PFSK-1 (cell line): Measurements from ENCODE around the gene BPIFB2.
A peak's percentile ranks its signal among the peaks of the same experiment; 100 is the strongest.

Experiments
- FOXP2 ChIP-seq: optimal IDR thresholded peaks from 2 replicates; pipeline ENCODE3; 2011; ENCODE audit warnings: borderline replicate concordance, control low read depth, inconsistent platforms; ENCODE audit not compliant: insufficient read depth; ENCODE audit errors: extremely low read length, extremely low read depth
- POLR2AphosphoS5 ChIP-seq: IDR thresholded peaks from 2 replicates; pipeline ENCODE4 v1.6.1; 2012; ENCODE audit warnings: low read depth, mild to moderate bottlenecking, control low read depth, low read length, moderate library complexity
- SIN3A ChIP-seq: IDR thresholded peaks from 2 replicates; pipeline ENCODE4 v1.6.1; 2012; ENCODE audit warnings: mild to moderate bottlenecking, low read length, moderate library complexity, borderline replicate concordance; ENCODE audit not compliant: insufficient read depth
- TAF1 ChIP-seq: IDR thresholded peaks from 2 replicates; pipeline ENCODE4 v1.6.1; 2012; ENCODE audit warnings: low read length, control low read depth, borderline replicate concordance; ENCODE audit not compliant: insufficient read depth
- TF ChIP-seq, protein P1 (sequence below), 2 experiments: IDR thresholded peaks; 2 replicates each; pipeline versions ENCODE4 v1.6.1 to v1.8.0; 2011 to 2012; ENCODE audit warnings: low read depth in 2 of 2, low read length in 2 of 2, control low read depth in 1 of 2, inconsistent platforms in 1 of 2, mild to moderate bottlenecking in 1 of 2, moderate library complexity in 1 of 2; ENCODE audit not compliant: insufficient read depth in 1 of 2

The BPIFB2 gene

DNA sequence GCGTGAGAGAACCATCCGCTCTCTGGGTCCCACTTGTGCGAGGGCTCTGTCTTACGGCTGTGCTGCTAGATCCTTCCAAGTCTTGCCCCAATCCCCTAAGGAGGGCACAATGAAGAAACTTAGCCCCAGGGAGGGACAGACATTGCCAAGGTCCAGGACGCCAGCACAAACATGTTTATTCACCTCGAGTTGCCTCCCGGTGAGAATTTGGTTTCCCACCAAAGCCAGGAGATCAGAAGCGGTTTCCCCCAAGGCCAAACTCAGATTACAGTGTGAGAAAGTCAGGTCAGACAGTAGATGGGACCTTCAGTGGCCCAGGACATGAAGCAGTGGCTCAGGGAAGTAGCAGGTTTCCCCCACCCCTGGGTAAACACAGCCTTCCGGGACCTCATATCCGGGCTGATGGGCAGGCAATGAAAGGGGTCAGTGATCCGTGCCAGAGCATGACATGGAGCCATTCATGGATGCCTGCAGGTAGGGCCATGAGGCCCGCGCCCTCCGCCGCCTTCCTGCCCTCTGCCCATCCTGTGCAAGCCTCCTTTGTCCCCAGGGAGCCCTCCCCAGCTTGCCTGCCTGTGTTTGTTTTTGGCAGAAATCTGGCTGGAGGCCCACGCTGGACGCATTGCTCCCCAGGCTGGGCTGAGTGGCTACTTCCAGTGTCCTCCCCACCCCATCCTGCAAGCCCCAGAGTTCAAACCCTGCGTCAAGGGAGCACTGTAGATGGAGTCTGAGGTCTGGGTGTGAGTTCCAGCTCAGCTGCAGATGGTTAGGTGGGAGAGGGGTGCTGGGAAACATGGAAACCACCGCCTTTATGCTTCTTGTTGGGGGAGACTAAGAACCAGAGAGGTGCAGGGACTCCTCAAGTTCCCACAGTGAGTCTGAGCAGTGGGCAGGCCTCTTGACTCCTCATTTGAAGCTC is 2.0 kb downstream of the BPIFB2 start:
- TF ChIP-seq SIN3A (no peak), FOXP2 (peak; percentile 63)

DNA sequence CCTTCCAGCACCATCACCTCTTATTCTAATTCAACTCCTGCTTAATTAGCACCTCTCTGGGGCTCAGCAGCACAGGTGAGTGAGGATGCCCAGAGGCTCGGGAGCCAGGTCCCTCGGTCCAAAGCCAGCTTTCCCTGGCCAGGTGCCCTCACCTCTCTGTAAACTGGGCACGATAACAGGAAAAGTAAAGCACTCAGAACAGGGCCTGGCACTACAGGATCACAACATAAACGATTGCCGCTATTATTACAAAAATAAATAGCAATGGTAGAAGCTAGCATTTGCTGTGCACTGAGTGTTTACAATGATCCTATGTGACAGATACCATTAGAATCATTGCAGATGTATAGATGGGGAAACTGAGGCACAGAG is 2.6 kb downstream of the BPIFB2 start:
- TF ChIP-seq, protein P1, sequence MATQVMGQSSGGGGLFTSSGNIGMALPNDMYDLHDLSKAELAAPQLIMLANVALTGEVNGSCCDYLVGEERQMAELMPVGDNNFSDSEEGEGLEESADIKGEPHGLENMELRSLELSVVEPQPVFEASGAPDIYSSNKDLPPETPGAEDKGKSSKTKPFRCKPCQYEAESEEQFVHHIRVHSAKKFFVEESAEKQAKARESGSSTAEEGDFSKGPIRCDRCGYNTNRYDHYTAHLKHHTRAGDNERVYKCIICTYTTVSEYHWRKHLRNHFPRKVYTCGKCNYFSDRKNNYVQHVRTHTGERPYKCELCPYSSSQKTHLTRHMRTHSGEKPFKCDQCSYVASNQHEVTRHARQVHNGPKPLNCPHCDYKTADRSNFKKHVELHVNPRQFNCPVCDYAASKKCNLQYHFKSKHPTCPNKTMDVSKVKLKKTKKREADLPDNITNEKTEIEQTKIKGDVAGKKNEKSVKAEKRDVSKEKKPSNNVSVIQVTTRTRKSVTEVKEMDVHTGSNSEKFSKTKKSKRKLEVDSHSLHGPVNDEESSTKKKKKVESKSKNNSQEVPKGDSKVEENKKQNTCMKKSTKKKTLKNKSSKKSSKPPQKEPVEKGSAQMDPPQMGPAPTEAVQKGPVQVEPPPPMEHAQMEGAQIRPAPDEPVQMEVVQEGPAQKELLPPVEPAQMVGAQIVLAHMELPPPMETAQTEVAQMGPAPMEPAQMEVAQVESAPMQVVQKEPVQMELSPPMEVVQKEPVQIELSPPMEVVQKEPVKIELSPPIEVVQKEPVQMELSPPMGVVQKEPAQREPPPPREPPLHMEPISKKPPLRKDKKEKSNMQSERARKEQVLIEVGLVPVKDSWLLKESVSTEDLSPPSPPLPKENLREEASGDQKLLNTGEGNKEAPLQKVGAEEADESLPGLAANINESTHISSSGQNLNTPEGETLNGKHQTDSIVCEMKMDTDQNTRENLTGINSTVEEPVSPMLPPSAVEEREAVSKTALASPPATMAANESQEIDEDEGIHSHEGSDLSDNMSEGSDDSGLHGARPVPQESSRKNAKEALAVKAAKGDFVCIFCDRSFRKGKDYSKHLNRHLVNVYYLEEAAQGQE (IDR thresholded peaks at IDR 0.05; ENCODE audit: insufficient read depth in 1 of 2, low read depth in 2 of 2, low read length in 2 of 2): no peak
- TF ChIP-seq SIN3A: no peak
- no peak for TF ChIP-seq TAF1
- no peak for TF ChIP-seq POLR2AphosphoS5
- TF ChIP-seq FOXP2: no peak

DNA sequence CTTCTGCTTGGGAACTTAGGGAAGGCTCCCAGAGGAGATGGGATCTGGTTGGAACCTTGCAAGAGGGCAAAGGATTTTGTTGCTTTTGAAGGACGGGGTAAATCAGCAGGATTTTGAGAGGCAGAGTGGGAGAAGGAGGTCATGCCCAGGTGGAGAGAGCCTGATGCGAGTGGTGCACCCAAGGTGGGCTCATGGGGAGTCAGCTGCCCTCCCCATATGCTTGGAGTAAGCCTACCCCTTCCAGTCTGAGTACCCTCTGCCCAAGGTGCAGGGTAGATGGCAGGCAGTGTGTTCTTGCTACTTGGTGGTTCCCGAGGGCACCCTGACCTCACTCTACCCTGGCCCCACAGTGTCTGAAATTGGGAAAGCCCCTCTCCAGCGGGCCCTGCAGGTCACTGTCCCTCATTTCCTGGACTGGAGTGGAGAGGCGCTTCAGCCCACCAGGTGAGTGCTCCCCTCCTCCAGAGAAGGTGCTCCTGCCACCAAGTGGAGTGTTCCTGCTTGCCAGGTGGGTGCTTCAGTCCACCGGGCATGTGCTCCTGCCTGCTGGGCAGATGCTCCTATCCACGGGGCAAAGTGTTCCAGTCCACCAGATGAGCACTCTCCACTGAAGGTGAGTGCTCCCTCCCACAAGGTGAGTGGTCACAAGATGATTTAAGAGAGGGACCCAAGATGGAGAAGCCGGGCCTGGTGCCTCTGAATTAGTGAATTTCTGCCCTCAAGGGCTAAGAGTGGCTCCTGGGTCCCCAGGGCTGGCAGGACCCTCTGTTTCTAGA is 3.4 kb downstream of the BPIFB2 start:
- TF ChIP-seq, protein P1 (IDR thresholded peaks at IDR 0.05; ENCODE audit: insufficient read depth in 1 of 2, low read depth in 2 of 2, low read length in 2 of 2): no peak
- no peak for TF ChIP-seq TAF1

DNA sequence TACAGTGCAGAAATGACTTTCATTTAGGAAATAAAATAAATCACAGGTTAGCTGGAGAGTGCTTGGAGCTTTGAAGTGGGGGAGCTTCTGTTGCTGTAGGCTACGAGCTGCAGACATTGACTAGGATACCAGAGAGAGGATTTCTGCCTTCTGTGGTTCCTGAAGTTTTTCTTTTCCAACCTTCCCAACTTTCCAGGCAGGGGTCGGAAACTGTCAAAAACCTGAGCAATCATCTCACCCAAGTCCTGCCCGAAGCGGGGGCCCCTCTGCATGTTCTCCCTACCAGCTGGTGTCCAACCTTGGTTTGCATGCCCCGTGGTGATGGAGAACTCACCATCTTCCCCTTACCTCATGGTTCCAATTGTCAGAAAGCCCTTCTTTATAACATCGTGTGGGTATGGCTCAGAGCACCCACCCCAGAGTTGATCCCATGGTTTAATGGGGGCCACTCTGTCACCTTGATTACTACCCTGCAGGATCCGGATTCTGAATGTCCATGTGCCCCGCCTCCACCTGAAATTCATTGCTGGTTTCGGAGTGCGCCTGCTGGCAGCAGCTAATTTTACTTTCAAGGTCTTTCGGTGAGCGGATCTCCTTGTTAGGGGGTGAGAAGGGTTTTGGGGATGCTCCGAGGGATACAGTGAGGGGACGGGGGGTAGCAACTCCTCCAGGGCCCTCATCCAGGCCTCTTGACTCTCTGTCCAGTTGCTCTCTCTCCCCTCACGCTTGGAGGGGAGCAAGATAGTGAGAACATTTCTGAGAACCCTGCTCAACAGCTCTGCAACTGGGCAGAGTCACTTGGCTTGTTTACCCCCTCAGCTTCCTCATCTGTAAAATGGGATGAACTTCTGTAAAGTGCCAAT is 5.1 kb downstream of the BPIFB2 start:
- TF ChIP-seq TAF1 (no peak), POLR2AphosphoS5 (no peak), SIN3A (no peak), FOXP2 (no peak)
- TF ChIP-seq, protein P1 (IDR thresholded peaks at IDR 0.05; ENCODE audit: insufficient read depth in 1 of 2, low read depth in 2 of 2, low read length in 2 of 2): no peak

DNA sequence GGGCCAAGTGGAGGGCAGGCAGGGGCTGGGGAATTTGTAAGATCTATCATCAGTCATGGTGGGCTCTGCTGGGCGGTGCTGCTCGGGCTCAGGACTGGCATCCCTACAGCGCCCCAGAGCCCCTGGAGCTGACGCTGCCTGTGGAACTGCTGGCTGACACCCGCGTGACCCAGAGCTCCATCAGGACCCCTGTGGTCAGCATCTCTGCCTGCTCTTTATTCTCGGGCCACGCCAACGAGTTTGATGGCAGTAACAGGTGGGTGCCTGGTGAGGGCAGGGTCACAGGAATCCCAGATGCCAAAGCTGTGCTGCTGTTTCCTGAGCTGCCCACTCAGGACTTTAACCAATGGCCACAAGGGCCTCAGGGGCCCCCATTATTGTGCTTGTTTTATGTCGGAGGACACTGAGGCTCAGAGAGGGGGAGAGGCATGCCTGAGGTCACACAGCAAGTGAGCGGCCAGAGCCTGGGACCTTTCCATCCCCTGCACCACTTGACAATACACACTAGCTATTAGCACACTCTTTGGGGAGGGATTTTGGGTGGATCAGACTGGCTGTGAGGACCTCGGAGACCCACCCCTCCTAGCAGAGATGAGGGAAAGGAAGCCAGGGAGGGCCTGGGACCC is 6.3 kb downstream of the BPIFB2 start:
- TF ChIP-seq SIN3A (no peak), POLR2AphosphoS5 (no peak), FOXP2 (no peak), TAF1 (no peak)
- TF ChIP-seq, protein P1 (IDR thresholded peaks at IDR 0.05; ENCODE audit: insufficient read depth in 1 of 2, low read depth in 2 of 2, low read length in 2 of 2): no peak
